Measurements from ENCODE around the gene ZNF189. TPM values are rescaled to one million over a fixed set of nuclear protein-coding genes. Genes with fewer than 3 reads are reported as not detected.
A peak's percentile ranks its signal among the peaks of the same experiment; 100 is the strongest.

Gene ZNF189
- total RNA-seq (16.2 TPM), polyA plus RNA-seq (13.6 TPM)
- long read RNA-seq, donor 1: 0 reads
- long read RNA-seq, donor 2: 0 reads
- long read RNA-seq, donor 3, partial matches to known transcripts: 0 of 2 reads
- long read RNA-seq, donor 3, other reads (novel, unspliced or antisense): 0 of 2 reads
- long read RNA-seq, donor 4, partial matches to known transcripts: 0 of 1 reads
- long read RNA-seq, donor 4, other reads (novel, unspliced or antisense): 0 of 1 reads
- long read RNA-seq, donor 5, partial matches to known transcripts: 0 of 5 reads
- long read RNA-seq, donor 5, other reads (novel, unspliced or antisense): 0 of 5 reads
- long read RNA-seq, donor 6, partial matches to known transcripts: 0 of 2 reads
- long read RNA-seq, donor 6, other reads (novel, unspliced or antisense): 0 of 2 reads
- long read RNA-seq, donor 7, partial matches to known transcripts: 0 of 4 reads
- long read RNA-seq, donor 7, other reads (novel, unspliced or antisense): 0 of 4 reads
- long read RNA-seq, donor 8, partial matches to known transcripts: 0 of 2 reads
- long read RNA-seq, donor 8, other reads (novel, unspliced or antisense): 0 of 2 reads
- long read RNA-seq, donor 9, partial matches to known transcripts: 0 of 1 reads
- long read RNA-seq, donor 9, other reads (novel, unspliced or antisense): 0 of 1 reads
- long read RNA-seq, donor 10, partial matches to known transcripts: 0 of 3 reads
- long read RNA-seq, donor 10, other reads (novel, unspliced or antisense): 0 of 3 reads

DNA sequence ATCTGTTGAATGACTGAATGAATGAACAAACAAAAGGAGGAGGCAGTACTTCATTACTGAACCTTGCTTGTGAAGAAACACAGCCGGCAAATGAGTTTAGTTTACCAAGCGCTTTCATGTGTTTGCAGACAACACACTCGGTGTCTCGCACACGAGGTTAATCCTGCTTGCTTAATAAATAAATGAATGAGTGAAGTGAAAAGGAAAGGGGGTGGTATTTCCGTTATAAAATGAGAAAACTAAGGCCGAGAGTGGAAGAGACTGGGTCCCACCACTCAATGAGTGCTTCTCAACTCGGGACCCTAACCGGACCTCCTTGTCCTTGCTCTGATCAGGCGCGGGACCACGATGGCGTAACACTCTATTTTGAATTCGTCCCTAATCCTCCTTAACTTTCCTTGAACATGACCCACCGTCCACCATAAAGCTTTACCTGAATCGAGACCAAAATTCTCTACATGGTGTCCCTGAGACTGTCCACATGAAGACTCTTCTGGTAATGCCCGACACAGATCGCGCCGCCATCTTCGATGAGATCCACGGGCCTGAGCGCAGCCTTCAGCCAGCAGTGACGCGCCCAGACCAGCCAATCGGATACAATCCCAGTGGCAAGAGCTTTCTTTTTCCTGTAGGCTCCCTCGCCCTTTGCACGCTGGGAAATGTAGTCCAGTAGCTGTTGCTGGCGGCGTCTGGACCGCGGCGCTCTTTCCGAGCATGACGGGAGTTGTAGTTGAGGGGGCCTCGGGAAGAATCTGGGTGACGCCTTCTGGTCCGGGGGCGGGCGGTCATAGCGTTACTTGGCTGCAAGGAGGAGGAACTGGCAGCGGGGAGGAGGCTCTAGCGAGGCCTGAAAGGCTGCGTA, at the start of gene ZNF189, which contains the start of gene MRPL50:
Gene ZNF189, plus strand, starts transcription at position 784 of the 862 bp plus-strand sequence. CDS start 306 bp downstream, outside the sequence.
Gene MRPL50, minus strand, starts transcription at position 551 of the 862 bp plus-strand sequence. Its CDS starts 26 bp downstream, at position 525.
- Histone ChIP-seq H3K27ac (ENCODE audit: low read depth in 1 of 2, low read length in 1 of 2) (peak within 1 kb of the TSS; percentile 81 to 88), H3K36me3 (ENCODE audit: control insufficient read depth in 2 of 2, insufficient read depth in 2 of 2, low read length in 1 of 2) (peaks cover 5 to 18% of the 10 kb centered on the region in 2 donors), H3K27me3 (ENCODE audit: control insufficient read depth in 2 of 2, insufficient read depth in 1 of 2, low read length in 1 of 2) (no peaks in the 10 kb centered on the region), H3K4me3 (ENCODE audit: low read length in 2 of 2) (peak within 1 kb of the TSS; percentile 82 to 86), H3K9me3 (ENCODE audit: control insufficient read depth in 2 of 2, insufficient read depth in 1 of 2, low read length in 1 of 2) (no peaks in the 10 kb centered on the region), H3K4me1 (ENCODE audit: control insufficient read depth in 2 of 2, insufficient read depth in 2 of 2, low read length in 2 of 2) (peaks cover 12 to 16% of the 10 kb centered on the region in 2 donors)
- DNase-seq (ENCODE audit: low read depth in 6 of 9, low spot score in 9 of 9): peak; percentile 96 to 99 (median 98)
- under 1% methylated on average over 44 of the region's 44 CpGs for WGBS

DNA sequence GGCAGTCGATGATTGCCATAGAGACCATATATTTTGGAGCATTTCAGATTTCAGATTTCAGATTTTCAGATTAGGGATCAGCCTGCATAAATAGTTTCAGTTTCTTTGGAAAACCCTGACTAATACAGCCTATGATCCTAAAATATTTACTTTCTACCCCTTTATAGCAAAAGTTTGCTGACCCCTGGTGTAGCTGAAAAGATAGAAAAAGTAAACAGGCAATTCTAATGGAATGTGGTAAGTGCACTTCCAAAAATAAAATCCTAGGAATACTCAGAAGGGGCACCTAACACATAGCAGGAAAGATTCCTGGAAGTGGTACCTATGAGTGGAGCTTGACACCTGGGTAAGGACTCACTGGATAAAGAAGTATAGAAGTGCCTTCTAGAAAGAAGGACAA, 48.4 kb upstream of the ZNF189 start:
- Histone ChIP-seq H3K27me3 (ENCODE audit: control insufficient read depth in 2 of 2, insufficient read depth in 1 of 2, low read length in 1 of 2) (peaks cover 0 to 2% of the 10 kb centered on the region in 2 donors), H3K4me1 (ENCODE audit: control insufficient read depth in 2 of 2, insufficient read depth in 2 of 2, low read length in 2 of 2) (no peaks in the 10 kb centered on the region), H3K4me3 (ENCODE audit: low read length in 2 of 2) (no peak overlapping the region), H3K27ac (ENCODE audit: low read depth in 1 of 2, low read length in 1 of 2) (no peak overlapping the region), H3K36me3 (ENCODE audit: control insufficient read depth in 2 of 2, insufficient read depth in 2 of 2, low read length in 1 of 2) (no peaks in the 10 kb centered on the region), H3K9me3 (ENCODE audit: control insufficient read depth in 2 of 2, insufficient read depth in 1 of 2, low read length in 1 of 2) (no peaks in the 10 kb centered on the region)
- 92% methylated on average over 1 of the region's 1 CpG for WGBS
- DNase-seq (ENCODE audit: low read depth in 6 of 9, low spot score in 9 of 9): no peak

DNA sequence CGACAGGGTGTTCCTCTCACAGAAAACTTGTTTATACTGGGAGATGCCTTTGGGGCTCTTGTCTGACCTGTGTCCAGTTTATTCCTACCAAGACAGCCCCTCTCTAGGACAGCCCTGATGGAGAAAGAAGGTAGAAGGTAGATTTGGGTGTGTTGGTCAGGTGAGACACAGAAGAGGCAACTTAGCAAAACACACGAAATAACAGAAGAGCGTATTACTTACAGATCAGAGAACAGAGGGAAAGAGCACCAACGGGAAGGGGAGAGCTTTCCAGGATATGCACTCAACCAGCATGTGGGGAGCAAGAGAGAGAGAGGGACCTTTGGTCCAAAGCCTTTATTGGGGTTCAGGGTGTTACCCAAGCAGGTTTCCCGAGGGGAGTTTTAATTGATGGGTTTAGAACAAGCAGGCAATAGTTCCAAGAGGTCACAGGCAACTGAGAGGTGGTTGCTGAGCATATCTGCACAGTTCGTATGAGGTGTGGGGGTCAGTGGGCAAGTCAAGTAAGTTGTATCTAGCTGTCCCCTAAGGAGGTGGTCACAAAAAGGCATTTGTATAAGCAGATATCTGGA, 45.7 kb upstream of the ZNF189 start:
- no peaks in the 10 kb centered on the region for H3K9me3 ChIP-seq (ENCODE audit: control insufficient read depth in 2 of 2, insufficient read depth in 1 of 2, low read length in 1 of 2)
- no peak overlapping the region for H3K4me3 ChIP-seq (ENCODE audit: low read length in 2 of 2)
- no peaks in the 10 kb centered on the region for H3K27me3 ChIP-seq (ENCODE audit: control insufficient read depth in 2 of 2, insufficient read depth in 1 of 2, low read length in 1 of 2)
- no peaks in the 10 kb centered on the region for H3K4me1 ChIP-seq (ENCODE audit: control insufficient read depth in 2 of 2, insufficient read depth in 2 of 2, low read length in 2 of 2)
- WGBS: 92% methylated on average over 6 of the region's 6 CpGs
- H3K27ac ChIP-seq (ENCODE audit: low read depth in 1 of 2, low read length in 1 of 2): no peak overlapping the region
- no peaks in the 10 kb centered on the region for H3K36me3 ChIP-seq (ENCODE audit: control insufficient read depth in 2 of 2, insufficient read depth in 2 of 2, low read length in 1 of 2)
- no peak for DNase-seq (ENCODE audit: low read depth in 6 of 9, low spot score in 9 of 9)

DNA sequence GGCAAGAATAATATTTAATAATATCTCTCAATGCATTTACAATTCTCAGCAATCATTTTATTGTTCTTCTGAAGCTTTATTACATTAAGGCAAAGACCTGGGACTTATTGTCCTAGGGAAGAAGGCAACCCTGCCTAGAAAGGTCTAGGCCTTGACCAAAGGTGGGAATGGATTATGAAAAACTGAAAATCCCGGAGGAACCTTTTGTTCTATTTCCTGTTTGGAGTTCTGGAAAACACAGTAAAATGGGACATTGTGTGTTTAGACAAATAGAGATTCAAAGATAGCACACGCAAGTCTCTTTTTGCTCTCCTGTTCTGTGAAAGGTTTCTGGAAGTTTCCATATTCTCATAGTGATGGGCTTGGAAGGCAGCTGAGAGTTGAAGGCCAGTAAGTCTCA, 45.0 kb upstream of the ZNF189 start:
- Histone ChIP-seq H3K9me3 (ENCODE audit: control insufficient read depth in 2 of 2, insufficient read depth in 1 of 2, low read length in 1 of 2) (no peaks in the 10 kb centered on the region), H3K27ac (ENCODE audit: low read depth in 1 of 2, low read length in 1 of 2) (no peak overlapping the region), H3K4me3 (ENCODE audit: low read length in 2 of 2) (no peak overlapping the region), H3K27me3 (ENCODE audit: control insufficient read depth in 2 of 2, insufficient read depth in 1 of 2, low read length in 1 of 2) (no peaks in the 10 kb centered on the region), H3K36me3 (ENCODE audit: control insufficient read depth in 2 of 2, insufficient read depth in 2 of 2, low read length in 1 of 2) (no peaks in the 10 kb centered on the region), H3K4me1 (ENCODE audit: control insufficient read depth in 2 of 2, insufficient read depth in 2 of 2, low read length in 2 of 2) (no peaks in the 10 kb centered on the region)
- WGBS: 92% methylated on average over 2 of the region's 2 CpGs
- no peak for DNase-seq (ENCODE audit: low read depth in 6 of 9, low spot score in 9 of 9)

DNA sequence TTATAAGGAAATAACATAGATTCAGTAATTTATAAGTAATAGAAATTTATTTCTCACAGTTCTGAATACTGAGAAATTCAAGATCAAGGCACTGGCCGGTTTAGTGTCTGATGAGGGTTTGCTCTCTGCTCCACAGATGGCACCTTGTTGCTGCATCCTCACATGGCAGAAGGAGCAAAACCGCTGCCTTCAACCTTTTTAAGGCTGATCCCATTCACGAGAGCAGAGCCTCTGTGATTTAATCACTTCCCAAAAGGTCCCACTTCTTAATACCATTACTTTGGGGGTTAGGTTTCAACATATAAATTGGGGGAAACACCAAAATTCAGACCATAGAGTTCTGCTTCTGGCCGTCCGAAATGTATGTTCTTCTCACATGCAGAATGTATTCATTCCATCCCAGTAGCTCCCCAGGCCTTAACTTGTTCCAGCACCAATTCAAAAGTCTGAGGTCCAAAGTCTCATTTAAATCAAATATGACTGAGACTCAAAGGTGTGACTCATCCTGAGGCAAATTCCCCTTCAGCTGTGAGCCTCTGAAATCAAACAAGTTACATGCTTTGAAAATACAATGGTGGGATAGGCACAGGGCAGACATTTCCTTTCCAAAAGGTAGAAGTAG, 44.4 kb upstream of the ZNF189 start:
- no peaks in the 10 kb centered on the region for H3K36me3 ChIP-seq (ENCODE audit: control insufficient read depth in 2 of 2, insufficient read depth in 2 of 2, low read length in 1 of 2)
- H3K9me3 ChIP-seq (ENCODE audit: control insufficient read depth in 2 of 2, insufficient read depth in 1 of 2, low read length in 1 of 2): no peaks in the 10 kb centered on the region
- H3K27ac ChIP-seq (ENCODE audit: low read depth in 1 of 2, low read length in 1 of 2): no peak overlapping the region
- H3K4me3 ChIP-seq (ENCODE audit: low read length in 2 of 2): no peak overlapping the region
- no peak for DNase-seq (ENCODE audit: low read depth in 6 of 9, low spot score in 9 of 9)
- H3K27me3 ChIP-seq (ENCODE audit: control insufficient read depth in 2 of 2, insufficient read depth in 1 of 2, low read length in 1 of 2): no peaks in the 10 kb centered on the region
- H3K4me1 ChIP-seq (ENCODE audit: control insufficient read depth in 2 of 2, insufficient read depth in 2 of 2, low read length in 2 of 2): no peaks in the 10 kb centered on the region
- 94% methylated on average over 5 of the region's 5 CpGs for WGBS

DNA sequence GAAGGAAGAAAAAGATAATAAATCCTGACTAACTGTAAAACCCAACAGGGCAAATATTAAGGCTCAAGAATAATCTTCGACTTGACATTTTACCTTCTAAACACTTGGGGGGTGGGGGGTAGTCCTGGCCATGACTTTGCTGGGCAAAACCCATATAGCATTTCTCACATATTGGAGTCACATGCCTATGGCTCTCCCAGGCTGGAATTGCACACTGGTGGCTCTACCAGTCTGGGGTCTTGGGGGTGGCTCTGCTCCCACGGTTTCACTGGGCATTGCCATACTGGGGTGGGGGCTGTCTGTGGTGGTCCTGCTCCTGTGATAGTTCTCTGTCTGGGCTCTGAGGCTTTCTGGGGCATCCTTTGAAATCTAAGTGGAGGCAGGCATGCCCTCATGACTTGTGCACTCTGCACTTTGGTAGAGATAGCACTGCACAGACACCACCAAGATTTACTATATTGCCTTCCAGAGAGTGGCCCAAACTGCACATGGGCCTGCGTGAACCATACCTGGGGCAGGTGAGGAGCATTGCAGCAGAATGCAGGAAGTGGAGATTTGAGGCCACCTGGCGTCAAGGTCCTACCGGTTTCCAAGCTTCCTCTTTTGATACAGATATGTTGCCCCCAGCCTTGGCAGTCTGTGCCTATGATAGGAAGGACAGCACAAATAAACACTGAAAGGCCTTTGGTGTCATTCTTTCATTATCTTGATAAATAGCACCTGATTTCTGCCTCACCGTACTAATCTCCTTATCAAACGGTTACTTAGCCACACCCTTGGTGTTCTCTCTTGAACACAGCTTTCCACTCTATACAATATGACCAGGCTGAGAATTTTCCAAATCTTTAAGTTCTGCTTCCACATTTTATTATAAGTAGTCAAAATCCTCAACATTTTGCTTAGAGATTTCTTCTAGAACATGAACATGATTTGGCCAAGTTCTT, 43.6 kb upstream of the ZNF189 start:
- H3K4me3 ChIP-seq (ENCODE audit: low read length in 2 of 2): no peak overlapping the region
- H3K4me1 ChIP-seq (ENCODE audit: control insufficient read depth in 2 of 2, insufficient read depth in 2 of 2, low read length in 2 of 2): no peaks in the 10 kb centered on the region
- H3K9me3 ChIP-seq (ENCODE audit: control insufficient read depth in 2 of 2, insufficient read depth in 1 of 2, low read length in 1 of 2): no peaks in the 10 kb centered on the region
- DNase-seq (ENCODE audit: low read depth in 6 of 9, low spot score in 9 of 9): no peak
- no peak overlapping the region for H3K27ac ChIP-seq (ENCODE audit: low read depth in 1 of 2, low read length in 1 of 2)
- no peaks in the 10 kb centered on the region for H3K27me3 ChIP-seq (ENCODE audit: control insufficient read depth in 2 of 2, insufficient read depth in 1 of 2, low read length in 1 of 2)
- no peaks in the 10 kb centered on the region for H3K36me3 ChIP-seq (ENCODE audit: control insufficient read depth in 2 of 2, insufficient read depth in 2 of 2, low read length in 1 of 2)
- WGBS: 79% methylated on average over 7 of the region's 7 CpGs

DNA sequence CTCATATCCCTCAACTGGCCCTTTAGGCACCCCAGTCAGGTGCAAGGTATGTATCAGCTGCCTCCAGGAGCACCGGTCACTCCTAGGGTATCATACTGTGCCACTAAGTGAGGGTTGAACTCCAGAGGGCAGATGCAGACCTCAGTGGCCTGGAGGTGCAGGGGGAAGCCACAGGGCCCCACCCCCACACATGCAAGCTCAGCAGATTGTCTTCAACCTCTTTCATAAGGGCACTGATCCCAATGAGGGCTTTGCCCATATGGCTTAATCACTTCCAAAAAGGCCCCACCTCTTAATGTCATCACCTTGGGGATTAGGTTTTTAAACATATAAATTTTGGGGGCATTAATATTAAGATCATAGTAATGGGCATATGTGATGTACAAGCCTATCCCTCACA, 42.0 kb upstream of the ZNF189 start:
- no peak overlapping the region for H3K4me3 ChIP-seq (ENCODE audit: low read length in 2 of 2)
- no peaks in the 10 kb centered on the region for H3K9me3 ChIP-seq (ENCODE audit: control insufficient read depth in 2 of 2, insufficient read depth in 1 of 2, low read length in 1 of 2)
- H3K4me1 ChIP-seq (ENCODE audit: control insufficient read depth in 2 of 2, insufficient read depth in 2 of 2, low read length in 2 of 2): no peaks in the 10 kb centered on the region
- DNase-seq (ENCODE audit: low read depth in 6 of 9, low spot score in 9 of 9): no peak
- H3K27me3 ChIP-seq (ENCODE audit: control insufficient read depth in 2 of 2, insufficient read depth in 1 of 2, low read length in 1 of 2): no peaks in the 10 kb centered on the region
- no peak overlapping the region for H3K27ac ChIP-seq (ENCODE audit: low read depth in 1 of 2, low read length in 1 of 2)
- 59% methylated on average over 1 of the region's 1 CpG for WGBS
- H3K36me3 ChIP-seq (ENCODE audit: control insufficient read depth in 2 of 2, insufficient read depth in 2 of 2, low read length in 1 of 2): no peaks in the 10 kb centered on the region
